BLaER1 (cell line): ENCODE results near the gene PAK4.
"Not testable (repeated sequence)": the region's sequence is repeated elsewhere in the genome, so short reads cannot be mapped to it uniquely, and the experiment has no call there.

Experiments used
- H3K27ac ChIP-seq: shearing (Covaris generic); formaldehyde crosslinking; 2 replicates; pipeline ENCODE4 v1.8.1; 2022
- H3K27me3 ChIP-seq: shearing (Covaris generic); formaldehyde crosslinking; 2 replicates; pipeline ENCODE4 v1.8.1; 2022
- H3K36me3 ChIP-seq: shearing (Covaris generic); formaldehyde crosslinking; 2 replicates; pipeline ENCODE4 v1.8.1; 2022
- H3K4me1 ChIP-seq: shearing (Covaris generic); formaldehyde crosslinking; 2 replicates; pipeline ENCODE4 v1.8.1; 2022
- H3K4me2 ChIP-seq: shearing (Covaris generic); formaldehyde crosslinking; 2 replicates; pipeline ENCODE4 v1.8.1; 2022
- H3K4me3 ChIP-seq: shearing (Covaris generic); formaldehyde crosslinking; 2 replicates; pipeline ENCODE4 v1.8.1; 2022
- H3K9ac ChIP-seq: shearing (Covaris generic); formaldehyde crosslinking; 2 replicates; pipeline ENCODE4 v1.8.1; 2022
- H3K9me3 ChIP-seq: shearing (Covaris generic); formaldehyde crosslinking; 2 replicates; pipeline ENCODE4 v1.8.1; 2022
- H4K20me1 ChIP-seq: shearing (Covaris generic); formaldehyde crosslinking; 2 replicates; pipeline ENCODE4 v1.8.1; 2022
- Cebpa-rat ChIP-seq: shearing (Covaris generic); IDR thresholded peaks from 2 replicates; pipeline ENCODE4 v1.8.1; 2022

PAK4 gene

GRCh38 chr19:39137131-39137530 lies 11.5 kb downstream of the PAK4 start:
- Histone ChIP-seq H3K27ac (no peak overlapping the region), H3K4me2 (no peak overlapping the region), H3K27me3 (no peaks in the 10 kb centered on the region), H3K9ac (no peak overlapping the region), H3K9me3 (no peaks in the 10 kb centered on the region), H4K20me1 (peaks cover 100% of the 10 kb centered on the region), H3K4me1 (peaks cover 86% of the 10 kb centered on the region), H3K36me3 (peaks cover 12% of the 10 kb centered on the region; the same call in 1 of the 2 replicates), H3K4me3 (no peak overlapping the region)
- no peak for TF ChIP-seq Cebpa-rat

- TF ChIP-seq Cebpa-rat = no peak
- H3K27ac ChIP-seq = no peak overlapping the region
- H4K20me1 ChIP-seq = peaks cover 100% of the 10 kb centered on the region
- H3K4me2 ChIP-seq = no peak overlapping the region
- no peaks in the 10 kb centered on the region for H3K27me3 ChIP-seq
- H3K36me3 ChIP-seq = peaks cover 12% of the 10 kb centered on the region; the same call in 1 of the 2 replicates
- H3K9ac ChIP-seq = no peak overlapping the region
- no peak overlapping the region for H3K4me3 ChIP-seq
- no peaks in the 10 kb centered on the region for H3K9me3 ChIP-seq
- peaks cover 85% of the 10 kb centered on the region for H3K4me1 ChIP-seq
Observed at GRCh38 chr19:39138221-39139211, 12.9 kb downstream of the PAK4 start.

- peaks cover 91% of the 10 kb centered on the region for H3K4me1 ChIP-seq
- H3K36me3 ChIP-seq = peaks cover 12% of the 10 kb centered on the region; the same call in 1 of the 2 replicates
- no peaks in the 10 kb centered on the region for H3K9me3 ChIP-seq
- H3K9ac ChIP-seq = no peak overlapping the region
- peak overlapping the region; percentile 26; the same call in 1 of the 2 replicates for H3K4me2 ChIP-seq
- TF ChIP-seq Cebpa-rat = no peak
- peaks cover 100% of the 10 kb centered on the region for H4K20me1 ChIP-seq
- no peak overlapping the region for H3K4me3 ChIP-seq
- 0 out of 2 replicates have a peak overlapping the region, but pooled peaks have one; percentile 13 for H3K27ac ChIP-seq
- no peaks in the 10 kb centered on the region for H3K27me3 ChIP-seq
Observed at GRCh38 chr19:39139305-39139874, 13.8 kb downstream of the PAK4 start.

- Histone ChIP-seq H3K36me3 (peaks cover 12% of the 10 kb centered on the region; the same call in 1 of the 2 replicates), H3K9ac (0 out of 2 replicates have a peak overlapping the region, but pooled peaks have one; percentile 19), H3K27ac (0 out of 2 replicates have a peak overlapping the region, but pooled peaks have one; percentile 13), H3K27me3 (no peaks in the 10 kb centered on the region), H3K4me1 (peaks cover 93% of the 10 kb centered on the region), H3K4me2 (peak overlapping the region; percentile 26; the same call in 1 of the 2 replicates), H3K9me3 (no peaks in the 10 kb centered on the region), H3K4me3 (no peak overlapping the region), H4K20me1 (peaks cover 100% of the 10 kb centered on the region)
- no peak for TF ChIP-seq Cebpa-rat
Observed at GRCh38 chr19:39139971-39140453, 14.4 kb downstream of the PAK4 start.

- no peak overlapping the region for H3K27ac ChIP-seq
- H3K9me3 ChIP-seq = no peaks in the 10 kb centered on the region
- H3K4me3 ChIP-seq = no peak overlapping the region
- peaks cover 93% of the 10 kb centered on the region for H3K4me1 ChIP-seq
- no peaks in the 10 kb centered on the region for H3K27me3 ChIP-seq
- no peak for TF ChIP-seq Cebpa-rat
- H3K36me3 ChIP-seq = peaks cover 12% of the 10 kb centered on the region; the same call in 1 of the 2 replicates
- H3K9ac ChIP-seq = 0 out of 2 replicates have a peak overlapping the region, but pooled peaks have one; percentile 19
- 0 out of 2 replicates have a peak overlapping the region, but pooled peaks have one; percentile 26 for H3K4me2 ChIP-seq
- H4K20me1 ChIP-seq = peaks cover 100% of the 10 kb centered on the region
Observed at GRCh38 chr19:39140594-39140993, 15.0 kb downstream of the PAK4 start.

- no peak overlapping the region for H3K4me3 ChIP-seq
- no peak for TF ChIP-seq Cebpa-rat
- no peaks in the 10 kb centered on the region for H3K27me3 ChIP-seq
- peaks cover 100% of the 10 kb centered on the region for H4K20me1 ChIP-seq
- peaks cover 12% of the 10 kb centered on the region; the same call in 1 of the 2 replicates for H3K36me3 ChIP-seq
- H3K4me2 ChIP-seq = peak overlapping the region; percentile 80
- peak overlapping the region; percentile 38 for H3K27ac ChIP-seq
- H3K9me3 ChIP-seq = no peaks in the 10 kb centered on the region
- 0 out of 2 replicates have a peak overlapping the region, but pooled peaks have one; percentile 1 for H3K9ac ChIP-seq
- H3K4me1 ChIP-seq = peaks cover 90% of the 10 kb centered on the region
Observed at GRCh38 chr19:39141929-39142328, 16.3 kb downstream of the PAK4 start.

GRCh38 chr19:39142630-39143029 lies 17.0 kb downstream of the PAK4 start:
- peak overlapping the region; percentile 38 for H3K27ac ChIP-seq
- TF ChIP-seq Cebpa-rat = no peak
- H3K4me3 ChIP-seq = no peak overlapping the region
- H4K20me1 ChIP-seq = peaks cover 100% of the 10 kb centered on the region
- 0 out of 2 replicates have a peak overlapping the region, but pooled peaks have one; percentile 1 for H3K9ac ChIP-seq
- no peaks in the 10 kb centered on the region for H3K9me3 ChIP-seq
- peak overlapping the region; percentile 80 for H3K4me2 ChIP-seq
- H3K27me3 ChIP-seq = no peaks in the 10 kb centered on the region
- H3K36me3 ChIP-seq = peaks cover 9% of the 10 kb centered on the region; the same call in 1 of the 2 replicates
- H3K4me1 ChIP-seq = peaks cover 83% of the 10 kb centered on the region

- H3K27me3 ChIP-seq = not testable (repeated sequence)
- peak overlapping the region; percentile 35; the same call in 1 of the 2 replicates for H3K9ac ChIP-seq
- peak overlapping the region; percentile 77 for H3K4me2 ChIP-seq
Observed at GRCh38 chr19:39143757-39144289, 18.2 kb downstream of the PAK4 start.

More at GRCh38 chr19:39143757-39144289, 18.2 kb downstream of the PAK4 start:
- not testable (repeated sequence) for H3K9me3 ChIP-seq, H3K4me3 ChIP-seq, H3K36me3 ChIP-seq
- H4K20me1 ChIP-seq = peaks cover 88% of the 10 kb centered on the region
- H3K27ac ChIP-seq = 0 out of 2 replicates have a peak overlapping the region, but pooled peaks have one; percentile 67
- peaks cover 75% of the 10 kb centered on the region for H3K4me1 ChIP-seq
